Measurements from ENCODE around the gene PTPN4.
"Not testable (repeated sequence)": the region's sequence is repeated elsewhere in the genome, so short reads cannot be mapped to it uniquely, and the experiment has no call there.

Gene PTPN4

DNA sequence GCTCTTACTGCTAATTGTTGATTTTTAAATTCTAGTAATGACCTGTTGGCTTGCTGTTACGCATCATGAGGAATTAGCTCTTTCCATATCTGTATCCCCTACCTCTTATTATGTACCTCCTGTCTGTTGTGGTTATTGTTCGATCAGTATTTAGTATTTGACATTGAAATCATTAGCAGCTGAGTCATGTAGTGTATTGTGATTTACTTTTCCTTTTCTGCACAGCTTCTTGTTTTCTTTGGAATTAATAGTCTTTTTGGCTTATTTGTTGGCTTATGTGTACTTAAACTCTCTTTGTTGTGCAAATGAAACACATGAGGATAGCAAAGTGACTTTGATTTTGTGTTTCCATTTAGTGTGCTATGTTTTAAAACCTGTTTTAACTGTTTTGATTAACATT, 257.5 kb downstream of the PTPN4 start:
- no peak for DNase-seq
- H2AFZ ChIP-seq (ENCODE audit: low read length): no peak overlapping the region
- no peaks in the 10 kb centered on the region for H3K9me3 ChIP-seq (replicated peaks; ENCODE audit: insufficient read depth, low read length)
- TF ChIP-seq EZH2phosphoT487 (IDR thresholded peaks at IDR 0.05; ENCODE audit: low read length) (no peak), EZH2 (optimal IDR thresholded peaks at IDR 0.05; ENCODE audit: low read depth, low read length) (no peak)
- TF ChIP-seq, protein P1, sequence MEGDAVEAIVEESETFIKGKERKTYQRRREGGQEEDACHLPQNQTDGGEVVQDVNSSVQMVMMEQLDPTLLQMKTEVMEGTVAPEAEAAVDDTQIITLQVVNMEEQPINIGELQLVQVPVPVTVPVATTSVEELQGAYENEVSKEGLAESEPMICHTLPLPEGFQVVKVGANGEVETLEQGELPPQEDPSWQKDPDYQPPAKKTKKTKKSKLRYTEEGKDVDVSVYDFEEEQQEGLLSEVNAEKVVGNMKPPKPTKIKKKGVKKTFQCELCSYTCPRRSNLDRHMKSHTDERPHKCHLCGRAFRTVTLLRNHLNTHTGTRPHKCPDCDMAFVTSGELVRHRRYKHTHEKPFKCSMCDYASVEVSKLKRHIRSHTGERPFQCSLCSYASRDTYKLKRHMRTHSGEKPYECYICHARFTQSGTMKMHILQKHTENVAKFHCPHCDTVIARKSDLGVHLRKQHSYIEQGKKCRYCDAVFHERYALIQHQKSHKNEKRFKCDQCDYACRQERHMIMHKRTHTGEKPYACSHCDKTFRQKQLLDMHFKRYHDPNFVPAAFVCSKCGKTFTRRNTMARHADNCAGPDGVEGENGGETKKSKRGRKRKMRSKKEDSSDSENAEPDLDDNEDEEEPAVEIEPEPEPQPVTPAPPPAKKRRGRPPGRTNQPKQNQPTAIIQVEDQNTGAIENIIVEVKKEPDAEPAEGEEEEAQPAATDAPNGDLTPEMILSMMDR (IDR thresholded peaks at IDR 0.05; ENCODE audit: low read length): no peak
- H3K27ac ChIP-seq (ENCODE audit: low read length): no peak overlapping the region
- H3K79me2 ChIP-seq (ENCODE audit: low read length): peaks cover 13% of the 10 kb centered on the region
- H3K4me1 ChIP-seq (ENCODE audit: low read length): peaks cover 6% of the 10 kb centered on the region; the same call in 1 of the 2 replicates
- H3K9me2 ChIP-seq (replicated peaks; ENCODE audit: insufficient read depth, low read length): no peaks in the 10 kb centered on the region
- no peaks in the 10 kb centered on the region for H3K36me3 ChIP-seq (replicated peaks; ENCODE audit: insufficient read depth, low read length)
- H4K20me1 ChIP-seq (ENCODE audit: insufficient read depth, low read length): no peaks in the 10 kb centered on the region
- H3K9ac ChIP-seq (ENCODE audit: low read length): no peak overlapping the region
- H3K4me3 ChIP-seq (ENCODE audit: low read length): no peak overlapping the region
- H3K27me3 ChIP-seq (replicated peaks; ENCODE audit: insufficient read depth, low read length): no peaks in the 10 kb centered on the region
- H3F3A ChIP-seq (ENCODE audit: insufficient read depth, low read length): peaks cover 4% of the 10 kb centered on the region; the same call in 1 of the 2 replicates
- H3K4me2 ChIP-seq (ENCODE audit: low read depth, low read length): no peak overlapping the region

DNA sequence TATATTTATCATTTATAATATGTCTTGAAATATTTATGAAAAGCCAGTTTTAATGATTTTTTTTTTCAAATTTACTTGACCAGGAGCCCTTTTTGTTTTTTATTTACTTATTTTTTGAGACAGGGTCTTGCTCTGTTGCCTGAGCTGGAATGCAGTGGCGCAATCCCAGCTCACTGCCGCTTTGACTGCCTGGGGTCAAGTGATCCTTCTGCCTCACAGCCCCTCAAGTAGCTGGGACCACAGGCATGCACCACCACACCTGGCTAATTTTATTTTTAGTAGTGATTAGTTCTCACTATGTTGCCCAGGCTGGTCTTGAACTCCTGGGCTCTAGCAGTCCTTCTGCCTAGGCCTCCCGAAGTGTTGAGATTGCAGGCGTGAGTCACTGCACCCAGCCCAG, 258.8 kb downstream of the PTPN4 start:
- Histone ChIP-seq H3K36me3 (replicated peaks; ENCODE audit: insufficient read depth, low read length) (no peaks in the 10 kb centered on the region), H2AFZ (ENCODE audit: low read length) (no peak overlapping the region), H3K4me3 (ENCODE audit: low read length) (no peak overlapping the region), H3K9ac (ENCODE audit: low read length) (no peak overlapping the region), H3K79me2 (ENCODE audit: low read length) (peaks cover 11% of the 10 kb centered on the region), H3K27ac (ENCODE audit: low read length) (no peak overlapping the region), H3K4me1 (ENCODE audit: low read length) (peaks cover 6% of the 10 kb centered on the region; the same call in 1 of the 2 replicates), H3K9me2 (replicated peaks; ENCODE audit: insufficient read depth, low read length) (no peaks in the 10 kb centered on the region), H3F3A (ENCODE audit: insufficient read depth, low read length) (no peaks in the 10 kb centered on the region), H3K4me2 (ENCODE audit: low read depth, low read length) (no peak overlapping the region), H3K9me3 (replicated peaks; ENCODE audit: insufficient read depth, low read length) (no peaks in the 10 kb centered on the region), H4K20me1 (ENCODE audit: insufficient read depth, low read length) (no peaks in the 10 kb centered on the region), H3K27me3 (replicated peaks; ENCODE audit: insufficient read depth, low read length) (no peaks in the 10 kb centered on the region)
- no peak for DNase-seq
- TF ChIP-seq, protein P1 (IDR thresholded peaks at IDR 0.05; ENCODE audit: low read length): no peak

DNA sequence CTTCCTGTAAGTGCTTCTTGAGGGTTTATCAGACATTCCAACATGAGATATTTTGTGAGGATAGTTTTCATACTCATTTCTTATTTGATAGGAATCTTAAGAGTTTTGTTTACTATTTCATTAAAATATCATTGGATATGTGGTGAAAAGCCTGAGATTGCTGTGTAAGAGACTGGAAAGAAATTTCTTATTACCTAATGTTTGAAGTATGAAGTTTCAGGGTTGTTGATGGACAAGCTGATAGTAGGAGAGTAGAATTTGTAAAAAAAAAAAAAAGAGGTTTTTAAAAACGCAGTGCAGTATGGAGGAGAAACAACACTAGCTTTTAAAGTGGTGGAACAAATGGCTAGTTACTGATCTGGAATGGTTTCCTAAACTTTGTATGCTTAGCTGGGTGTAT, 260.8 kb downstream of the PTPN4 start:
- Histone ChIP-seq H3K27ac (ENCODE audit: low read length) (no peak overlapping the region), H3K4me1 (ENCODE audit: low read length) (no peaks in the 10 kb centered on the region), H3K79me2 (ENCODE audit: low read length) (no peaks in the 10 kb centered on the region), H3K9me3 (replicated peaks; ENCODE audit: insufficient read depth, low read length) (no peaks in the 10 kb centered on the region), H3K4me3 (ENCODE audit: low read length) (no peak overlapping the region), H3K36me3 (replicated peaks; ENCODE audit: insufficient read depth, low read length) (no peaks in the 10 kb centered on the region), H3K9ac (ENCODE audit: low read length) (no peak overlapping the region), H4K20me1 (ENCODE audit: insufficient read depth, low read length) (no peaks in the 10 kb centered on the region), H3K27me3 (replicated peaks; ENCODE audit: insufficient read depth, low read length) (no peaks in the 10 kb centered on the region), H3F3A (ENCODE audit: insufficient read depth, low read length) (no peaks in the 10 kb centered on the region), H3K4me2 (ENCODE audit: low read depth, low read length) (no peak overlapping the region), H3K9me2 (replicated peaks; ENCODE audit: insufficient read depth, low read length) (no peaks in the 10 kb centered on the region), H2AFZ (ENCODE audit: low read length) (no peak overlapping the region)
- DNase-seq: no peak
- TF ChIP-seq EZH2phosphoT487 (IDR thresholded peaks at IDR 0.05; ENCODE audit: low read length) (no peak), EZH2 (optimal IDR thresholded peaks at IDR 0.05; ENCODE audit: low read depth, low read length) (no peak)
- TF ChIP-seq, protein P1 (IDR thresholded peaks at IDR 0.05; ENCODE audit: low read length): no peak

DNA sequence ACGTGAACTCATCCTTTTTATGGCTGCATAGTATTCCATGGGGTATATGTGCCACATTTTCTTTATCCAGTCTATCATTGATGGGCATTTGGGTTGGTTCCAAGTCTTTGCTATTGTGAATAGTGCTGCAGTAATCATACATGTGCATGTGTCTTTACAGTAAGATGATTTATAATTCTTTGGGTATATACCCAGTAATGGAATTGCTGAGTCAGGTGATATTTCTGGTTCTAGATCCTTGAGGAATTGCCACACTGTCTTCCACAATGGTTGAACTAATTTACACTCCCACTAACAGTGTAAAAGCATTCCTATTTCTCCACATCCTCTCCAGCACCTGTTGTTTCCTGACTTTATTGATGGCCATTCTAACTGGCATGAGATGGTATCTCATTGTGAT, 262.8 kb downstream of the PTPN4 start:
- not testable (repeated sequence) for H3K36me3 ChIP-seq (replicated peaks; ENCODE audit: insufficient read depth, low read length); H3K9ac ChIP-seq (ENCODE audit: low read length); H3K9me3 ChIP-seq (replicated peaks; ENCODE audit: insufficient read depth, low read length); DNase-seq; H3K79me2 ChIP-seq (ENCODE audit: low read length); H3K4me3 ChIP-seq (ENCODE audit: low read length); H3F3A ChIP-seq (ENCODE audit: insufficient read depth, low read length); H3K9me2 ChIP-seq (replicated peaks; ENCODE audit: insufficient read depth, low read length); H2AFZ ChIP-seq (ENCODE audit: low read length); H4K20me1 ChIP-seq (ENCODE audit: insufficient read depth, low read length); H3K4me1 ChIP-seq (ENCODE audit: low read length); H3K27ac ChIP-seq (ENCODE audit: low read length); H3K27me3 ChIP-seq (replicated peaks; ENCODE audit: insufficient read depth, low read length); H3K4me2 ChIP-seq (ENCODE audit: low read depth, low read length)

All from MM.1S (cell line).